GM21447 (cell line): ENCODE results near the gene ABLIM2.

Experiments used
- ATAC-seq: cut with Tn5 transposase; IDR thresholded peaks from one replicate; pipeline ENCODE4 v1.9.1; 2021; ENCODE audit not compliant: unreplicated experiment

The ABLIM2 gene

DNA sequence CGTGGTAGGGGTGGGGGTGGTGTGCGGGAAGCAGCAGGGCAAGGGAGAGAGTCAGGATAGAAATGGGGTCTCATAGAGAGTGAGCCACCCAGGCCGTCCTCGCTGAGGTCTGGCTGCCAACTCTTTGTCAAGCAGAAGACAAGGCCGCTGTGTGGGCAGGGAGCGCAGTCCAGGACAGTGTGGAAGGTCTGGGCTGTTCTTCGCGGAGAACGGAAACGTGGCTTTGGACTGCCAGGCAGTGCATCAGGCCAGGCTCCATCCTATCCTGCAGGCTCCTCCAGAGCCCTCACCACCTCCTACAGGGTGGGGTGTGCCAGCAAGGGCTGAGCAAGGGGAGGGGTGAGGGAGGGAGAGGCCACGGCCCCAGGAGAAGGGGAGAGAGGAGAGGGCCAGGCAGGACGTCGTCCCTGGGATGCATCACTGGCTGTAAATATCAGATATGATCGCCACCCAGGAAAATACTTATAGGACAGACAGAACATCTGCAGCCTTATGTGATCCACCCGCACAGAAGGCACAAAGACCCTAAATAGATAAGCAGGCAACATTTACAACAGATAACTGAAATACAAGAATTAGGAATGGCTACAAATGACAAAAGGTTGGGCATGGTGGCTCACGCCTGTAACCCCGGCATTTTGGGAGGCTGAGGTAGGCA is 85.3 kb downstream of the ABLIM2 start:
- no peak for ATAC-seq

DNA sequence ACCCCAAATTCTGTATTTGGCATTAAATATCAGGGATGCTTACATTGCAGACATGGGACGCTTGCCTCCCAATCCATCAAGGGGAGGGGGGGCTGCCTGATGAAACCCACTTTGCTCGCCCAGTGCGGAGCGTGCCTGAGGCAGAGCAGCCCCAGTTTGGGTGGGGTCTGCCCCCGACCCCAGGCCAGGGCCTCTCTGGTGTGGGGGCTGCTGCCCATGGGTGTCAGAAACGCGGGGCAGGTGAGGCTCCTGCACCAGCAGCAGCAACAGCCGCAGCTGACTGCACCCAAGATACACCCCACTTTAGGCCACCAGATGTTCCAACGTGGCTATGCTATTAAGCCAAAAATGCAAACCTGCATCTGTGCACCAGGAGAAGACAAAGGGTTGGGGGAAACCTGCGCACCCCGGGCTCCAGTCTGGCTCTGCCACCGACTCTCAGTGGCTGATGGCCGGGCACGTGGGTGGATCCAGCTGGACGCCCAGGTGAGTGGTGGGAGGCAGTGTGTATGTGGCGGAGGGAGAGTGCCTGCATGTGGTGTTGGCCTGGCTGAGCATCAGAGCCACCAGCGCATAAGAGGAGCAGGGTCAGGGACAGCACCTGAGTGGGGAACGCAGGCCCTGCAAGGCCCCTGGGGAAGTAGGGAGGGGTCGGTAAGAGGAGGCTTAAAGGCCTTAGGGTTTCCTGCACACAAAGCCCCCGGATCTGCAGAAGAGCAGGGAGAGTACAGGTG is 86.2 kb downstream of the ABLIM2 start:
- no peak for ATAC-seq

DNA sequence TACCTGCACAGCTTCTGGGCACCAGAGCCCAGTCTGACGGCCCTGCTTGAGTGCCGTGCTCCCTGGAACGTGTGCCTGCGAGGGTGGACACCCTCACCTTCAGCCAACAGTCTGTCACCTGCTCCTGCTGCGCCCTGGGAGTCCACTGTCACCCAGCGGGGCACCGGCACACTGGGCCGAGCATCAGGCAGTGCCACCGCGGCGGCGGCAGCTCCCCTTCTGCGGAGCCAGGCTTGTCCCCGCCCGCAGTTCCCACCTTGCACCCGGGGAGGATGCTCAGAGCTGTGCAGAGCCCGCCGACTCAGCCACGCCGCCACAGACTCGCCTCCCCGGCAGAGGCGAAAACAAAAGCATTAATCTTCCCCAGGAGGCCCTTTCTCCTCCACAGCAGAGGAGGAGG is 86.8 kb downstream of the ABLIM2 start:
- no peak for ATAC-seq

DNA sequence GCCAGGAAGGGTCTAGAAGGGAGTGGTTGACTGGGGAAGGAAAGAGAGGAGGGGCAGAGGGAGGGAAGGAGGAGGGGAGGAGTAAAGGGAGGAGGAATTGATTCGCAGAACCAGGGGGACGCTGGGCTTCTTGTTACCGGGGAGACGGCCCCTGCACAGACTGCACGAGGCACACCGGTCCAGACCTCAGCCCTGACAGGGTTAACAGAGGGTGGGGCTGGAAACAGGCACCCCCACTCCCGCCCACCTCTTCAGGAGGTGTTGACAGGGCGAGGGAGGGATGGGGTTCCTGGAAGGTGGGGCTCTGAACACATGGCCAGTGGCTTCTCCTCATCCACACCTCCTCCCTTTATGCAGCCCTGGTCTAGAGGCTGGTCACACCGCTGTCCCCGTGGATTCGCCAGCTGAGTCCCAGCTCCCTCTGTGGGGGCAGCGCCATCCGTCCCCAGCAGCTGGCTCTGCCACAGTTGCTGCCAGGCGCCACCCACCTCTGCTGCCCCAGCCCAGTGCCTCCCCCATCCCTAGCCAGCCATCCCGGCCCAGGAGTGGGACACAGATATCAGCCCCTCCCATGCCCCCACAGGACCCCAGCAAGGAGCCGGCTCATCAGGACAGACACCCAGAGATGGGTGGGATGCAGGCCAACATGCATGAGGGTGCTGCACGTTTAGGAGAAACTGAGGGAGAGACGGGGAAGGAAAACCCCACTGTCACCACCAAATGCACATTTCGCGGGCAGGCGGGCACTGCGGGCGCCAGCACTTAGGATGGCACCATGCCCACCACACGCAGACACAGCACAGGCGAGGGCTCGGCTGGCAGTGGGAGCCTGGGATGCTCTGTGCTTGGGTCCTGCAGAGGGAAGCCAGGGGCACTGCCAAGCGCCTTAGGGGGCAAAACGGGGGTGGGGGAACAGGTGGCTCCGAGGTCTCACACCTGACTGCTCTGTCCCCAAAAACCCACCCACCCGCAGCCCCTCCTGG is 87.6 kb downstream of the ABLIM2 start:
- no peak for ATAC-seq

DNA sequence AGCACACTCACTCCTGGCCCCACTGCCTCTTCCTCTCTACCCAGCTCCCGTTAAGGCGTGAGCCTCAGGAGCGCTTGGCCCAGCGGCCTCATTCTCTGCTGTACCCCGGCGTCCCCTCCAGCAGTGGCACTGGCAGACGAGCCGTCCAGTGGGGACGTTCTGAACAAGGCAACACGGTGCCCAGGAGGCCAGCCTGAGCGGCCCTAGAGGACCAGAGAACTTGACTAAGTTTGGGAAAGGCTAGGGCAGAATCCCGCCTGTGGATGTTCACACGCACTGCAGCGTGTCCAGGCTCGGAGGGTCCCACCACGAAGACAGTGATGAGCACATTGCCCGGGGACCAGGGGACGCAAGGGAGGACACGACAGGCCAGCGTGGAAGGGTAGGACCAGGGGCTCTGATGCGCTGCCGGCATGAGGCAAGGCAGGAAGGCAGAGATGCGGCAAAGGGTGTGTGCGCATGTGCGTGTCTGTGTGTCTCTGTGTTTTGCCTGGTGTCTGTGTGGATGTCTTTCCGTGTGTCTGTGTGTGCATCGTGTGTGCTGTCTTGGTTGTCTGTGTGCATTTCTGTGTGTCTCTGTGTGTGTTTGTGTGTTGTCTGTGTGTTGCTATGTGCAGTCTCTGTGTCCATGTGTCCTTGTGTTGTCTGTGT is 89.4 kb downstream of the ABLIM2 start:
- no peak for ATAC-seq

DNA sequence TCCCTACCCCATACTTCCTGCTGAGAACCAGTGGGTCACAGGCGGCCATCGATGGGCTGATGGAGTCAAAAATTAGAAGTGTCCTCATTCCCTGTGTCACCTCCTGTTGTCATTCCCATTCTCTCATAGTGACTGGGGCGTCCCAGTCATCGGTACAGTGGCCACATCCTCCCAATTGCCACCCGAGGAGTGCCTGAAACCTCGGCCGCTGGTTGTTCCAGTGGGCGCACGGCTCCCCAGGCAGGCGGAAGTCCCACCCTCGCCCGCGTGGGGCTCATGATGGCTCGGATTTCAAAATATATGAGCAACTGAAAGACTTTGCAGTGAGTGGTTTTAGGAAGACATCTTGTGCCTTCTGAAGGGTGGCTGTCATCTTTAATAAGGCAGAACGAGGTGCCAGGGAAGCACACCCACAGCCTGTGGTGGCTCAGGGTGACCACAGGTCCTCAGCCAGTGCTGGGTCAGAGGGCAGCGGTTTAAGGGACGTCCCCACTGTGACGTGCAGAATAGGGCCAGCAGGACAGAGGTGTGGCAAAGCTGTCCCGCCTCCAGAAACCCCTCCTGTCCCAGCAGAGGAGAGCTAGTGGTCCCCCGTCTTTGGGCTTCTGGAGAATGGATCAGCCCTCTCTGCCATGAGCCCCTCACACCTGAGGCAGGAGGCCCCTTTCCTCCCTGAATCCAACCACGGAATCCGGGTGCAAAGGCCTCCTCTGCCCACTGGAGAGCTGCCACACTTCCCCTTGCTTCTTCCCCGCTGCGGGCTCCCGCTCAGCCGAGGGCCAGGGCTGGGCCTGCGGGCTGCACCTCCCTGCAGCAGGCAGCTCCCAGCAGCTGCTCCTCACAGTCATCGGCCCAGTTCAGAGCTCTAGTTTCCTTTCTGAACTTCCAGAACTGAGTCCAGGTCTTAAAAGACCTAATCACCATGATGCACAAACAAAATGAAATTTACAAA is 90.4 kb downstream of the ABLIM2 start:
- ATAC-seq = no peak

DNA sequence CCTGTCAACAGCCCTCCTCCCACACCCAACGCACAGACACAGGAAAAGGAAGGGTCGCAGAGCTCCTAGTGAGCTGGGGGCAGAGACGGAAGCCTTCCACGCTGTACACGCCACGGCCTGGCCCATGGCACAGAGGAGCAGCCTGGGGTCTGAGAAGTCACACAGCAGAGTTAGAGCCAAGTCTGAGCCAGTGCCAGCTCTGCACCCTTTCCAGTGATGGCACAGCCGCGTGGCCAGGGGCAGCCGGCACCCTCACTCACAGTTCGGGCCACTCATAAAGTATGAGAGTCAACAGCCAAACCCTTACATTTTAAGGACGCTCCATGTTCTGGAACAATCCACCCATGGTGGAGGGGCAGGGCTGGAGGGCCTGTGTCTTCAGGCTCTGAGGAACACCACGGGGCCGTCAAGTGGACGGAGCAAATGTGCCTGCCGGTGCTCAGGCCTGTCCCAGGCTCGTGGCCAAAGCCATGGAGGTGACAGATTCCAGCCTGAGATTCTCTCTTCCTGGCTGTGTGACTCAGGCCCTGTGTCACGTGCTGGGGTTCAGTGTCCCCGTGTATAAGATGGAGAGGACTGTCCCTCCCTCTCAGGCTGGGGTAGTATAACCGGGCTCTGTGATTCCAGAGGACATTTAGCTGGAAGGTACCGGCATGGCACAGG is 91.2 kb downstream of the ABLIM2 start:
- ATAC-seq = no peak

DNA sequence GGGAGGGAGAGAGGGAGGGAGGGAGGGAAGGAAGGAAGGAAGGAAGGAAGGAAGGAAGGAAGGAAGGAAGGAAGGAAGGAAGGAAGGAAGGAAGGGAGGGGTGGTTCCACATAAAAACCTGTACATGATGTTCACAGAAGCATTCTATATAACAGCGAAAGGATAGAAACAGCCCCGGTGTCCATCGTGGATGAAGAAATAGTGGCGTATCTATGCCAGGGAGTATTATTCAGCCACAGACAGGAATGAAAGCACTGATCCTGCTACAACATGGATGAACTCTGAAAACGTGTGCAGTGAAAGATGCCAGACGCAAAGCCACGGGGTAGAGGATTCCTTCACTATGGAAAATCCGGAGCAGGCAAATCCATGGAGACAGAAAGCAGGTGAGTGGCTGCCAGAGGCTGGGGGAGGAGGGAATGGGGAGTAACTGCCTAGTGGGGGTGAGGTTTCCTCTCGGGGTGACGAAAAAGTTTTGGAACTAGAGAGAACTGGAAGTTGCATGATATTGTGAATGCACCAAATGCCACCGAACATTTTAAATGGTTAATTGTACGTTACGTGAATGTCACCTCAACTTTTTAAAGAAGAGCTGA is 92.2 kb downstream of the ABLIM2 start:
- ATAC-seq = no peak

DNA sequence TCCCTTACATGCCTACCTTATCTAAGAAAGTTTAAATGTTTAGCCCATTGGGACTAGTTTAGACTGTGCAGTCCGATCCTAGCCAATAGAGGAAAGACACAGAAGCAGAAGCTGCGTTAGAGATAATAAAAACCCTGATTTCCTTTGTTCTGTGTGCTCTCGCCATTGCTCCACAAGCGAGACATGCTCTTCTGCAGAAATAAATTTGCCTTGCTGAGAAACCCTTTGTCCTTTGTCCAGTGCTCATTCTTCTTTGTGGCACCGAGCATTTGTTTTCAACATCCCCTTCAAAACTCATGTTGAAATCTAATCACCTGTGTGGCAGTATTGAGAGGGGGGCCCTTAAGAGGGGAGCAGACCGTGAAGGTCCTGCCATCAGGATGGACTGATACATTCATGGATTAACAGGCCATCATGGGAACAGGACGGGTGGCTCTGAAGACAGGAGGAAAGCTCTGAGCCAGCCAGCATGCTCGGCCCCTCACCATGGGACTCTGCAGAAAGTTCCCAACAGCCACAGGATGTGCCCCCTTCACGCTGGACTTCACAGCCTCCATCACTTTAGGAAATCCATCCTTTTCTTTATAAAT is 94.5 kb downstream of the ABLIM2 start:
- ATAC-seq = no peak

DNA sequence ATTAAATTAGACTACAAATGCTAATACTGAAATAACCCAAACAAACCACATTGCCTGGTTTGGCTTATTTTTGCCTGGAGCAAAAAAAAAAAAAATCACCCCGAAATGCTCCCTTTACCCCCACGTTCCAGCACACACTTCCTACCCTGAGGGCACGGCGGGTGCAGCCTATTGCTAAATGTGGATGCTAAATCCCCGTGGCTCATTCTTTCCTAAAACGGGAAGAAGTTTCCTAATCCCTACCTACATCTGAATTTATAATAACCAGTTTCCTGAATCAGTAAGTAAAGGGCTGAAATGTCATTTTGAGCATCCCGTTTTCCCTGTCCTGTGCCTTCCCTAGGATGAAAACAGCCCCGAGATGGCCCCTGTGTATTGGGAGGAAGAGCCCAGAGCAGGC is 97.0 kb downstream of the ABLIM2 start:
- ATAC-seq = no peak

DNA sequence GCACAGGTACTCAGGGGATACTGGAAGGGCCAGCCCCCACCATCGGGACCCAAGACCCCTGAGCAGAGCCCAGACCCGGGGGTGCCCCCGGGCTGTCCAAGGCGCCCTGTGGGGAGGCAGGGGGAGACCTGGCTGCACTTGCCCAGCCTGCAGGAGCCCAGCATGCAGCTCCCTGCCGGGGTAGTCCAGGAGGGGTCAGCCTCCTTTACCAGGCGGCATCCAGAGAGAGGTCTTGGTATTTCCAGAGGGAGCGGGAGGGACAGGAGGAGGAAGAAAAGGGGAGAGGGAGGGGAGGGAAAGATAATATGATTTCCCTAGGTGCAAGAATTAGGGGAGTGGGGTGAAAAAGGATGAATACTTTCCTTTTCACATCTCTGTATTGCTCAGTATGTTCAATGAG is 97.5 kb downstream of the ABLIM2 start:
- ATAC-seq = no peak

DNA sequence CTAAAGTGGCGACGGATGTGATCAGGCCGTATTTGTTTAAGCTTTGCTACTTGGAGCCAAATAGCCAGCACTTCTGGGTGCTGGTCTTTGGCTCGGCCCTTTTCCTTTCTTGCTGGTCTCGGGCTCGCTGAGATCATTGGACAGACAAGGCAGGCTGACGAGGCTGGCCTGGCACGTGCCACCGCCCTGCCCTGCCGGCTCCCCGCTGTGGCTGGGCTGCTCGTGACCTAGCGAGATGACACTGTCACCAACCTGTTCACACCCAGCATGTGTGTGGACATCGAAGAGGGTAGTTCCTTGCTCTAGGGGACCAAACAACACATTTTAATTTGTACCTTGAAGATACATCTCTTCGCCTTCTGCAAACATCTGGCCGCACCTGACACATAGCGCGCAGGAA is 98.0 kb downstream of the ABLIM2 start:
- ATAC-seq = no peak

DNA sequence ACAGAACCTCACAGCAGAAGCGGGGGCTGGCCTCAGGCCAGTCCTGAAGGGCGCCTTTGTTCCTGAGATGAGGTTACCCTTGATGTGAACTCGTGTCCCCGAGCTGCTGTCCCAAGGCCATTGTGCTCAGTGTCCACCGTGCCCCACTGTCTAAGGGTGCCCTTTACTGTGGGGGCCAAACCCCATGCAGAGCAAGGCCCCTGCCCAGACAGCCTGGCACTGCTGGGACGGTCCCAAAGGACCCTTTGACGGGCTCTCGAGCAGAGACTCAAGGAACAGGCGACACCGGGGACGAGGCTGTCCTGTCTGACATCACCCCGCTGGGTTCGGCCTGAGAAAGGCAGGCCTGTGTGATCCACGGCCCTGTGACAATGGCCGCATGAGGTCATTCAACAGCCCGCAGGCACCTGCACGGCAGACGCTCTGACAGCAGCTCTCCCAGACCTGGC is 100.6 kb downstream of the ABLIM2 start:
- no peak for ATAC-seq

DNA sequence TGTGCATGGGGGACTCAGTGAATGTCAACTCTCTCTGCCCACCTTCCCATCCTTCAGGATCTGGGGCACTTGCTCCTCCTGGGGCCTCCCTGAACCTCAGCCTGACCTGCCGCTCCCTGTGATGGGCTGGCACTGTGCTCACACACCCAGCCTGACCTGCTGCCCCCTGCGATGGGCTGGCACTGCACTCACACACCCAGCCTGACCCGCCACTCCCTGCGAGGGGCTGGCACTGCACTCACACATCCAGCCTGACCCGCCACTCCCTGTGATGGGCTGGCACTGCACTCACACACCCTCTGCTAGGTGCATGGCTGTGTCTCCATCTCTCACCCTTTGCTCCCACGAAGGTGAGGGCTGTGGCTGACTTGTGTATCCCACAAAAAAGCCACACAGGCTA is 103.4 kb downstream of the ABLIM2 start:
- no peak for ATAC-seq

DNA sequence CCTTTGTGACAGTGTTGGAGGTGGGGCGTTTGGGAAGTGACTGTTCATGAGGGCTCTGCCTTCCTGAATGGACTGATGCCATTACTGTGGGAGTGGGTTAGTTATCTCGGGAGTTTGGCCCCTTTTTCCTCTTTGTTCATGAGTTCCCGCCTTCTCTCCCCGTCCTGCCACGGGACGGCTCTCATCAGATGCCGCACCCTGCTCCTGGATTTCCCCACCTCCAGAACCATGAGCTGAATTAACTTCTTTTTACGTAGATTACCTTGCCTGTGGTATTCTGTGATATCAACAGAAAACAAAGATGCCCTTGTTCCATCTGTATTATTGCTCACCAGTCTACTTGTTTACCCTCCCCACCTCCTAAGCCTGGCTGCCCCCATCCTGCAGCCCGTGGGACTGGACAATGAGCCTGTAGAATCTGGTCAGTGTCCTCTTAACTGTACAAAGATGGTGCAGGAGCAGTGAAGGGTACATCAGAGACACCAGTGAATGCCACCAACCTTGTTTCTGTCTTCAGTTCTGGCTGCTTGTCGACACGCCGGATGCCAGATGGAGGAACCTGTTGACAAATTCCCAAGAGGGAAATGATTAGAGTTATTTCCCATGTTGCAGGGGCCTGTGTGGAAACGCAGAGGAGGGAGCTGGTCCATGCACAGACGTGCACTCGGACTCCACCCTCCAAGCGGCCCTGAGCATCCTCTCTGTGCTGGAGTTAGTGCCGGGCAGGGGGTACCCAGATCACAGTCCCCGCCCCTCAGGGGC is 104.7 kb downstream of the ABLIM2 start:
- no peak for ATAC-seq

DNA sequence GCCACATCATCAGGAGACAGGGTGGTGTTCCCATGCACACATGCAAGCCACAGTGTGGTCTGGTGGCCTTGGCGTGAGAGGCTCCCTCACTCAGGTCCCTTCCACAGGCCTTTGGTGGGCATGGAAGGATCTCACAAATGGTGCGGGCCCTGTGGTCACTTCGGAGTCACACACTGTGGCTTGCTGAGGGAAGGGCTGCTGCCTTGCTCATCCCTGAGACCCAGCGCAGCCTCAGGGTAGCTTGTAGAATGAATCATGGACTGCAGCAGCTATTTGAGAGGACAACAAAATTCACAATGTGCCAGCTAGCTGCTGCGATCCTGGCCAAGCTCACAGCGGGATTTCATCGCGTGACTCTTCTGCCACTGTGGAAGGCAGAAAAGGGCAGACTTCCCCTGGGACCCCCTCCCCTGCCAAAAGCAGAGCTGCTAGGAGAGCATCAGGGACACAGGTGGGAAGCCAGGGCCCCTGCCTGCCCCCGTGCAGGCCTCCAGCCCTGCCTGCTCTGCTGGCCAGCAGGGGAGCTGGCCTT is 106.4 kb downstream of the ABLIM2 start:
- ATAC-seq = no peak

DNA sequence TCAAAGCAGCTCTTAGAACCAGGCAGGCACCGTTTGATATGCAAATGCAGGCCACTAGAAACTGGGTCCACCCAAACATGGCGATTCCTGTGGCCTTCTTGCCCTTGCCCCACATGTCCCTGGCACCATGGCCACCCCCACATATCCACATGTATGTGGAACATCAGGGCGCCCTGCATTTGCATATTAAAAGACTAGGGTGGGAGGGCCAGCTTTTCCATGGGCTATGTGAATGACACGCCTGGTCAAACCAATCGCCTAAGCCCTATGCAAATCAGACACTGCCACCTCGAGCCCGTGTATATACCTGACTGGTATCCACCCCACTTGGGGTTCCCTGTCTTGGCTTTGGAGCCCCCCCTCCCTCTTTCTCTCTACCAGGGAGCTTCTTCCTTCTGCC is 107.0 kb downstream of the ABLIM2 start:
- ATAC-seq = no peak
